HEK293 (cell line): ENCODE data around the gene LRRN2.

Source experiments
- CTCF ChIA-PET: fragments of 350-600 bp; formaldehyde crosslinking; extraction: SDS; loops from one replicate; lab custom pipeline; 2021; ENCODE audit warnings: antibody characterized with exemption; lab: Yijun Ruan, JAX
- POLR2A ChIA-PET: fragments of 300-600 bp; formaldehyde crosslinking; extraction: SDS; loops from one replicate; lab custom pipeline; 2020; ENCODE audit warnings: antibody characterized with exemption, inconsistent platforms; lab: Yijun Ruan, JAX
- H3K27ac ChIP-seq: fragments of 200-500 bp; sonication (Bioruptor generic); 2 replicates; pipeline ENCODE4 v1.5.1; 2014; ENCODE audit warnings: low read depth, low read length, control low read depth, inconsistent platforms; ENCODE audit errors: extremely low read depth
- H3K36me3 ChIP-seq, 2 experiments: fragments of 200-500 bp in 1 of 2; sonication (Bioruptor generic) in 1 of 2; 1 replicate in 1 of 2; 2 replicates in 1 of 2; pipeline ENCODE4 v1.5.1; 2014 to 2017; ENCODE audit warnings: inconsistent platforms in 2 of 2, low read length in 2 of 2; ENCODE audit not compliant: control insufficient read depth in 2 of 2, insufficient read depth in 1 of 2
- H3K4me1 ChIP-seq: fragments of 200-500 bp; sonication (Bioruptor generic); 2 replicates; pipeline ENCODE4 v1.5.1; 2014; ENCODE audit warnings: mild to moderate bottlenecking, low read length, inconsistent platforms; ENCODE audit not compliant: control insufficient read depth, insufficient read depth
- H3K4me3 ChIP-seq: 2 replicates; pipeline ENCODE4 v1.5.1; 2011; ENCODE audit warnings: low read depth, mild to moderate bottlenecking, control low read depth, low read length, moderate library complexity
- H3K9me3 ChIP-seq: fragments of 200-500 bp; sonication (Bioruptor generic); 2 replicates; pipeline ENCODE4 v1.5.1; 2014; ENCODE audit warnings: low read depth, low read length, inconsistent platforms; ENCODE audit not compliant: control insufficient read depth, insufficient read depth
- SP7 ChIP-seq: fragments of 450-650 bp; formaldehyde crosslinking; IDR thresholded peaks from 2 replicates; pipeline ENCODE4 v1.5.1; 2016; ENCODE audit warnings: missing biosample characterization, missing genetic modification characterization
- YY2 ChIP-seq: fragments of 450-650 bp; formaldehyde crosslinking; IDR thresholded peaks from 2 replicates; pipeline ENCODE4 v1.5.1; 2016; ENCODE audit warnings: missing biosample characterization, missing genetic modification characterization
- ZBTB1 ChIP-seq: fragments of 450-650 bp; formaldehyde crosslinking; IDR thresholded peaks from 2 replicates; pipeline ENCODE4 v1.5.1; 2016; ENCODE audit warnings: missing biosample characterization, missing genetic modification characterization
- ZFP41 ChIP-seq: fragments of 450-650 bp; formaldehyde crosslinking; IDR thresholded peaks from 2 replicates; pipeline ENCODE4 v1.5.1; 2016; ENCODE audit warnings: missing biosample characterization, missing genetic modification characterization, borderline replicate concordance
- ZNF10 ChIP-seq: fragments of 450-650 bp; formaldehyde crosslinking; IDR thresholded peaks from 2 replicates; pipeline ENCODE4 v1.5.1; 2017; ENCODE audit warnings: missing biosample characterization, missing genetic modification characterization
- ZNF121 ChIP-seq: fragments of 450-650 bp; formaldehyde crosslinking; IDR thresholded peaks from 2 replicates; pipeline ENCODE4 v1.5.1; 2016; ENCODE audit warnings: missing biosample characterization, missing genetic modification characterization
- ZNF146 ChIP-seq: fragments of 450-650 bp; formaldehyde crosslinking; IDR thresholded peaks from 2 replicates; pipeline ENCODE4 v1.5.1; 2016; ENCODE audit warnings: missing biosample characterization, missing genetic modification characterization
- ZNF157 ChIP-seq: fragments of 450-650 bp; formaldehyde crosslinking; IDR thresholded peaks from 2 replicates; pipeline ENCODE4 v1.5.1; 2016; ENCODE audit warnings: missing biosample characterization, missing genetic modification characterization
- ZNF169 ChIP-seq: fragments of 450-650 bp; formaldehyde crosslinking; IDR thresholded peaks from 2 replicates; pipeline ENCODE4 v1.5.1; 2016; ENCODE audit warnings: missing biosample characterization, missing genetic modification characterization
- ZNF202 ChIP-seq: fragments of 450-650 bp; formaldehyde crosslinking; IDR thresholded peaks from 2 replicates; pipeline ENCODE4 v1.5.1; 2016; ENCODE audit warnings: missing biosample characterization, missing genetic modification characterization, borderline replicate concordance
- ZNF404 ChIP-seq: fragments of 450-650 bp; formaldehyde crosslinking; IDR thresholded peaks from 2 replicates; pipeline ENCODE4 v1.5.1; 2017; ENCODE audit warnings: missing biosample characterization, missing genetic modification characterization
- ZNF473 ChIP-seq: fragments of 450-650 bp; formaldehyde crosslinking; IDR thresholded peaks from 2 replicates; pipeline ENCODE4 v1.5.1; 2017; ENCODE audit warnings: missing biosample characterization, missing genetic modification characterization
- ZNF701 ChIP-seq: fragments of 450-650 bp; formaldehyde crosslinking; IDR thresholded peaks from 2 replicates; pipeline ENCODE4 v1.5.1; 2016; ENCODE audit warnings: missing biosample characterization, missing genetic modification characterization
- ZNF777 ChIP-seq: fragments of 450-650 bp; formaldehyde crosslinking; IDR thresholded peaks from 2 replicates; pipeline ENCODE4 v1.5.1; 2017; ENCODE audit warnings: missing biosample characterization, missing genetic modification characterization, borderline replicate concordance
- TF ChIP-seq, protein P1 (sequence below): fragments of 450-650 bp; IDR thresholded peaks from 2 replicates; pipeline ENCODE4 v1.5.1; 2018; ENCODE audit warnings: missing biosample characterization, missing genetic modification characterization
- TF ChIP-seq, protein P2 (sequence below): fragments of 450-650 bp; formaldehyde crosslinking; IDR thresholded peaks from 2 replicates; pipeline ENCODE4 v1.5.1; 2016; ENCODE audit warnings: missing biosample characterization, missing genetic modification characterization
- TF ChIP-seq, protein P3 (sequence below): fragments of 450-650 bp; formaldehyde crosslinking; IDR thresholded peaks from 2 replicates; pipeline ENCODE4 v1.5.1; 2016; ENCODE audit warnings: missing biosample characterization, missing genetic modification characterization

The LRRN2 gene

DNA sequence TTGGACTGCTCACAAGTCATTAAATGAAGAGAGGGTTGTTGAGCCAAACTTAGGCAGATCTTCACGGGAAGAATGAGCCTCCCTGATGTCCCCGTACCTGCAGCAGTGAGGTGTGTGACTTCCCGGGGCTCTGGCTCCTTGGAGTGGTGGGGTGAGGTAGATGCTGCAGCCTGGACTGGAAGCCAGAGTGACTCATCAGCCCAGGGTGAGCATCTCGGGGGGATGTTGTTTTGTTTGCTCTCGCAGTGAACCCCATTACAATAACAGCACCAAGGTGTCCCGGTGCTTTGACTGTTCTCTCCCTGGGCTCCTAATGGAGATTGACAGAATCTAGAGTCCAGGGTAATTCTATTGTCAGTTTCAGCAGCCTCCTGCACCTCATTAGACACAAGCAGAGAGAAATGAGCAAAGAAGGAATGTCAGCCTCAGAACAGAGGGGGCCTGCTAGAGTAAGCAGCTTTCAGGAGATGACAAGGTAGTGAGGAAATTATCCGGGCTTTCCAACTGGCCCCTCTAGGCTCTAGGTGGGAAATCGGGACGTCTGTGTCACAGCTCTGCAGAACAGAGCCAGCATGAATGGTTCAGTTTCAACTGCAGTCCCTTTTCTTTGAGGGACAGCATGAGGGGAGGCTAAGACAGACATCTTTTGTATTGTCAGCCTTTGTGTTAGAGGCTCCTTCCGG lies 36.0 kb upstream of the LRRN2 start:
- H3K9me3 ChIP-seq = no peaks in the 10 kb centered on the region
- H3K27ac ChIP-seq = no peak overlapping the region
- TF ChIP-seq ZNF10 (tag by site-specific recombination) = no peak
- no peak for TF ChIP-seq ZNF473 (tag by site-specific recombination)
- no peak for TF ChIP-seq YY2 (tag by site-specific recombination)
- TF ChIP-seq ZBTB1 (tag by site-specific recombination) = no peak
- TF ChIP-seq ZNF701 (tag by site-specific recombination) = peak; percentile 73
- ChIA-PET POLR2A (interaction anchor here (0.7 kb wide), 1 partner anchor 13 kb away, joined by 3 read pairs; no protein-coding TSS in a partner anchor), CTCF (no interaction called here)
- H3K4me3 ChIP-seq = no peak overlapping the region
- H3K4me1 ChIP-seq = no peaks in the 10 kb centered on the region
- no peaks in the 10 kb centered on the region for H3K36me3 ChIP-seq

DNA sequence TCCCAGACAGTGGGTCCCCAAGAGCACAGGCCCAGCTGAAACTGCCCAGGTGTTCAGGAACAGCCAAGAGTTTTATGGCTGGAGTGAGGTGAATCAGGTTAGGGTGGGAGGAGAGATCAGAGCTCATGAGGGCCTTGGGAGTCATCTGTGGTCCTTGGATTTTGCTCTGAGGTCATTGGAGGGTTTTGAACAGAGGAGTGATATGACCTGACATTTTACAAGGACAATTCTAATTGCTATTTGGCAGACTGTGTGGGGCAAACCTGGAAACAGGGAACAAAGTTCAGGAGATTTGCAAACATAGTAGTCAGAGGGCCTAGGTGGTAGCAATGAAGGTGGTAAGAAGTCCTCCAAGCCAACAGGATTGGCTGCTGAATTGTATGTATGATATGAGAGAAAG lies 31.1 kb upstream of the LRRN2 start:
- TF ChIP-seq SP7 = no peak
- TF ChIP-seq, protein P1, sequence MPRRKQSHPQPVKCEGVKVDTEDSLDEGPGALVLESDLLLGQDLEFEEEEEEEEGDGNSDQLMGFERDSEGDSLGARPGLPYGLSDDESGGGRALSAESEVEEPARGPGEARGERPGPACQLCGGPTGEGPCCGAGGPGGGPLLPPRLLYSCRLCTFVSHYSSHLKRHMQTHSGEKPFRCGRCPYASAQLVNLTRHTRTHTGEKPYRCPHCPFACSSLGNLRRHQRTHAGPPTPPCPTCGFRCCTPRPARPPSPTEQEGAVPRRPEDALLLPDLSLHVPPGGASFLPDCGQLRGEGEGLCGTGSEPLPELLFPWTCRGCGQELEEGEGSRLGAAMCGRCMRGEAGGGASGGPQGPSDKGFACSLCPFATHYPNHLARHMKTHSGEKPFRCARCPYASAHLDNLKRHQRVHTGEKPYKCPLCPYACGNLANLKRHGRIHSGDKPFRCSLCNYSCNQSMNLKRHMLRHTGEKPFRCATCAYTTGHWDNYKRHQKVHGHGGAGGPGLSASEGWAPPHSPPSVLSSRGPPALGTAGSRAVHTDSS (tag by site-specific recombination) = no peak
- TF ChIP-seq ZNF169 (tag by site-specific recombination) = no peak
- TF ChIP-seq ZFP41 (tag by site-specific recombination) = no peak
- no peak for TF ChIP-seq ZNF157 (tag by site-specific recombination)
- TF ChIP-seq ZNF121 = no peak
- no peak for TF ChIP-seq ZNF777
- TF ChIP-seq, protein P2, sequence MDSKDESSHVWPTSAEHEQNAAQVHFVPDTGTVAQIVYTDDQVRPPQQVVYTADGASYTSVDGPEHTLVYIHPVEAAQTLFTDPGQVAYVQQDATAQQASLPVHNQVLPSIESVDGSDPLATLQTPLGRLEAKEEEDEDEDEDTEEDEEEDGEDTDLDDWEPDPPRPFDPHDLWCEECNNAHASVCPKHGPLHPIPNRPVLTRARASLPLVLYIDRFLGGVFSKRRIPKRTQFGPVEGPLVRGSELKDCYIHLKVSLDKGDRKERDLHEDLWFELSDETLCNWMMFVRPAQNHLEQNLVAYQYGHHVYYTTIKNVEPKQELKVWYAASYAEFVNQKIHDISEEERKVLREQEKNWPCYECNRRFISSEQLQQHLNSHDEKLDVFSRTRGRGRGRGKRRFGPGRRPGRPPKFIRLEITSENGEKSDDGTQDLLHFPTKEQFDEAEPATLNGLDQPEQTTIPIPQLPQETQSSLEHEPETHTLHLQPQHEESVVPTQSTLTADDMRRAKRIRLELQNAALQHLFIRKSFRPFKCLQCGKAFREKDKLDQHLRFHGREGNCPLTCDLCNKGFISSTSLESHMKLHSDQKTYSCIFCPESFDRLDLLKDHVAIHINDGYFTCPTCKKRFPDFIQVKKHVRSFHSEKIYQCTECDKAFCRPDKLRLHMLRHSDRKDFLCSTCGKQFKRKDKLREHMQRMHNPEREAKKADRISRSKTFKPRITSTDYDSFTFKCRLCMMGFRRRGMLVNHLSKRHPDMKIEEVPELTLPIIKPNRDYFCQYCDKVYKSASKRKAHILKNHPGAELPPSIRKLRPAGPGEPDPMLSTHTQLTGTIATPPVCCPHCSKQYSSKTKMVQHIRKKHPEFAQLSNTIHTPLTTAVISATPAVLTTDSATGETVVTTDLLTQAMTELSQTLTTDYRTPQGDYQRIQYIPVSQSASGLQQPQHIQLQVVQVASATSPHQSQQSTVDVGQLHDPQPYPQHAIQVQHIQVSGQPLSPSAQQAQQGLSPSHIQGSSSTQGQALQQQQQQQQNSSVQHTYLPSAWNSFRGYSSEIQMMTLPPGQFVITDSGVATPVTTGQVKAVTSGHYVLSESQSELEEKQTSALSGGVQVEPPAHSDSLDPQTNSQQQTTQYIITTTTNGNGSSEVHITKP = no peak
- no peak for TF ChIP-seq ZNF202 (tag by site-specific recombination)
- TF ChIP-seq ZNF146 (tag by site-specific recombination) = no peak
- no peak for TF ChIP-seq ZNF404 (tag by site-specific recombination)
- TF ChIP-seq, protein P3, sequence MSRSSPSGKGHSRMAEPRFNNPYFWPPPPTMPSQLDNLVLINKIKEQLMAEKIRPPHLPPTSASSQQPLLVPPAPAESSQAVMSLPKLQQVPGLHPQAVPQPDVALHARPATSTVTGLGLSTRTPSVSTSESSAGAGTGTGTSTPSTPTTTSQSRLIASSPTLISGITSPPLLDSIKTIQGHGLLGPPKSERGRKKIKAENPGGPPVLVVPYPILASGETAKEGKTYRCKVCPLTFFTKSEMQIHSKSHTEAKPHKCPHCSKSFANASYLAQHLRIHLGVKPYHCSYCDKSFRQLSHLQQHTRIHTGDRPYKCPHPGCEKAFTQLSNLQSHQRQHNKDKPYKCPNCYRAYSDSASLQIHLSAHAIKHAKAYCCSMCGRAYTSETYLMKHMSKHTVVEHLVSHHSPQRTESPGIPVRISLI (tag by site-specific recombination) = no peak
- H3K27ac ChIP-seq = no peak overlapping the region
- H3K36me3 ChIP-seq = no peaks in the 10 kb centered on the region
- H3K9me3 ChIP-seq = no peaks in the 10 kb centered on the region
- CTCF ChIA-PET = interaction anchor here (0.6 to 1.1 kb wide), 2 partner anchors 363 to 1376 kb away, joined by 3 read pairs; no protein-coding TSS in a partner anchor
- POLR2A ChIA-PET = interaction anchor here (0.6 kb wide), 1 partner anchor 1562 kb away, joined by 5 read pairs; no protein-coding TSS in a partner anchor
- H3K4me1 ChIP-seq = no peaks in the 10 kb centered on the region
- H3K4me3 ChIP-seq = no peak overlapping the region
